ENCODE data around the gene PPARGC1A. TPM values are rescaled to one million over a fixed set of nuclear protein-coding genes. Genes with fewer than 3 reads are reported as not detected.

The PPARGC1A gene
- polyA plus RNA-seq, 2 of the 4 experiments (the other 2 are of a cell fraction) = 0.04 TPM

GRCh38 chr4:23920716-23921446 lies 31.0 kb upstream of the PPARGC1A start:
- POLR2A ChIA-PET = no interaction called here
- no peak overlapping the region for H3K27ac ChIP-seq
- CTCF ChIA-PET = no interaction called here
- FAIRE-seq (no peak), ATAC-seq (no peak), DNase-seq (ENCODE audit: low read depth in 1 of 2, low spot score in 1 of 2) (no peak)
- H3K4me1 ChIP-seq = no peaks in the 10 kb centered on the region
- H3K4me2 ChIP-seq = no peak overlapping the region
- H3K9me3 ChIP-seq = no peaks in the 10 kb centered on the region
- no peak overlapping the region for H3K4me3 ChIP-seq
- no peak for TF ChIP-seq EP300 (IDR thresholded peaks at IDR 0.05)
- TF ChIP-seq KDM5A (IDR thresholded peaks at IDR 0.05) = no peak
- no peak for TF ChIP-seq SREBF2 (IDR thresholded peaks at IDR 0.05)
- TF ChIP-seq CHD4 (IDR thresholded peaks at IDR 0.05; ENCODE audit: borderline replicate concordance) = no peak
- TF ChIP-seq RNF2 (IDR thresholded peaks at IDR 0.05; ENCODE audit: borderline replicate concordance, low read depth) = no peak
- no peak for TF ChIP-seq CHD2 (IDR thresholded peaks at IDR 0.05; ENCODE audit: low read length, partially characterized antibody)
- no peak for TF ChIP-seq RFX5 (IDR thresholded peaks at IDR 0.05)
- no peak for TF ChIP-seq ZSCAN20 (CRISPR knock-in tag; IDR thresholded peaks at IDR 0.05)
- 38% methylated on average over 13 of the region's 13 CpGs for WGBS (ENCODE audit: missing lambda C conversion rate)

- Histone ChIP-seq H3K4me2 (no peak overlapping the region), H3K27ac (no peak overlapping the region), H3K4me1 (no peaks in the 10 kb centered on the region), H3K4me3 (no peak overlapping the region), H3K9me3 (no peaks in the 10 kb centered on the region)
- FAIRE-seq = no peak
- no peak for ATAC-seq
- ChIA-PET POLR2A (no interaction called here), CTCF (no interaction called here)
- TF ChIP-seq FOSB (CRISPR knock-in tag; IDR thresholded peaks at IDR 0.05) = no peak
- TF ChIP-seq ELK1 (IDR thresholded peaks at IDR 0.05; ENCODE audit: low read depth, low read length) = no peak
- TF ChIP-seq HMGXB4 (CRISPR knock-in tag; IDR thresholded peaks at IDR 0.05; ENCODE audit: borderline replicate concordance) = no peak
- no peak for TF ChIP-seq ATOH8 (CRISPR knock-in tag; IDR thresholded peaks at IDR 0.05; ENCODE audit: low read depth)
- TF ChIP-seq MAZ (IDR thresholded peaks at IDR 0.05; ENCODE audit: borderline replicate concordance, low read depth, low read length) = no peak
- TF ChIP-seq HOXA7 (CRISPR knock-in tag; IDR thresholded peaks at IDR 0.05) = no peak
- TF ChIP-seq FOSL2 (IDR thresholded peaks at IDR 0.05) = no peak
- TF ChIP-seq FOSL2 (CRISPR knock-in tag; IDR thresholded peaks at IDR 0.05) = no peak
- no peak for TF ChIP-seq JUNB (IDR thresholded peaks at IDR 0.05)
- TF ChIP-seq RAD21 (conservative IDR thresholded peaks at IDR 0.05 in 1 of 2, IDR thresholded peaks at IDR 0.05 in 1 of 2) = no peak
- TF ChIP-seq NFE2L2 (conservative IDR thresholded peaks at IDR 0.05; ENCODE audit: low read length) = no peak
- no peak for TF ChIP-seq HDAC2 (IDR thresholded peaks at IDR 0.05)
- TF ChIP-seq PBX3 (IDR thresholded peaks at IDR 0.05) = no peak
- TF ChIP-seq CBX8 (IDR thresholded peaks at IDR 0.05) = no peak
- TF ChIP-seq KDM1A (IDR thresholded peaks at IDR 0.05; ENCODE audit: low read depth) = no peak
- no peak for TF ChIP-seq CTCF (IDR thresholded peaks at IDR 0.05)
- TF ChIP-seq E2F6 (IDR thresholded peaks at IDR 0.05; ENCODE audit: borderline replicate concordance, low read depth) = no peak
- TF ChIP-seq FOXS1 (CRISPR knock-in tag; IDR thresholded peaks at IDR 0.05) = no peak
- no peak for TF ChIP-seq RNF2 (IDR thresholded peaks at IDR 0.05; ENCODE audit: borderline replicate concordance, low read depth)
- no peak for DNase-seq (ENCODE audit: low read depth in 1 of 2, low spot score in 1 of 2)
Observed at GRCh38 chr4:23920296-23920695, 30.4 kb upstream of the PPARGC1A start.
